T follicular helper cell (primary cell): Measurements from ENCODE around the gene MARCKSL1.
"Not testable (repeated sequence)": the region's sequence is repeated elsewhere in the genome, so short reads cannot be mapped to it uniquely, and the experiment has no call there.

Source experiments
- DNase-seq: peaks from one replicate; pipeline ENCODE4 v3.0.0-alpha.2; 2020; ENCODE audit warnings: low read depth

Gene MARCKSL1

DNA sequence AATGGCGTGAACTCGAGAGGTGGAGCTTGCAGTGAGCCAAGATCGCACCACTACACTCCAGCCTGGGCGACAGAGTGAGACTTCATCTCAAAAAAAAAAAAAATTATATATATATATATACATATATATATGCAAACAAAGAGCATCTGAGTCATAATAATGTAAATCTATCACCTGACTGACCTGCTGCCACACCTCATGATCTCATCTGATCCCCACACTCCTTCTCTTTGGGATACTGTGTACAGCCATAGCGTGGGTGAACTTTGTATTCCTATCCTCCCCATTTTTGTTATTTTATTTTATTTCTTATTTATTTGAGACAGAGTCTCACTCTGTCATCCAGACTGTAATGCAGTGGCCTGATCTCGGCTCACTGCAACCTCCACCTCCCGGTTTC lies 46.8 kb downstream of the MARCKSL1 start:
- DNase-seq, result no peak

- no peak for DNase-seq
These were observed 49.3 kb downstream of the MARCKSL1 start for GRCh38 chr1:32286763-32287162.

- no peak for DNase-seq
These were observed 50.4 kb downstream of the MARCKSL1 start for GRCh38 chr1:32285658-32286057.

DNA sequence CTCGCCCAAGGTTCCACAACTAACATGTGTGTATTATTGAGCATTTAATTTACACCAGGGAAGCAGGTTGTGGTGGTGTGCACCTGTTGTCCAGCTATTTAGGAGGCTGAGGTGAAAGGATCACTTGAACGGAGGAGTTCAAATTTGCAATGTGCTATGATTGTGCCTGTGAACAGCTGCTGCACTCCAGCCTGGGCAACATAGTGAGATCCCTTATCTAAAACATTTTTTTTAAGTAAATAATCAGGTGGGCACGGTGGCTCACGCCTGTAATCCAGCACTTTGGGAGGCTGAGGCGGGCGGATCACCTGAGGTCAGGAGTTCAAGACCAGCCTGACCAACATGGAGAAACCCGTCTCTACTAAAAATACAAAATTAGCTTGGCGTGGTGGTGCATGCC lies 51.3 kb downstream of the MARCKSL1 start:
- not testable (repeated sequence) for DNase-seq
